ENCODE results near the gene EXD3. TPM values are rescaled to one million over a fixed set of nuclear protein-coding genes. Genes with fewer than 3 reads are reported as not detected.

Gene EXD3
- total and polyA plus RNA-seq, 2 experiments from 2014 or later: 32.3 to 72.1 TPM

- no peak for TF ChIP-seq CTCF (IDR thresholded peaks at IDR 0.05; ENCODE audit: low read depth, low read length)
- no peaks in the 10 kb centered on the region for H3K9me3 ChIP-seq (ENCODE audit: low read depth)
- H3K4me3 ChIP-seq: no peak overlapping the region
- peaks cover 20% of the 10 kb centered on the region for H3K27me3 ChIP-seq
- no peaks in the 10 kb centered on the region for H3K36me3 ChIP-seq
- DNase-seq (ENCODE audit: low read depth in 1 of 2, low spot score in 1 of 2): no peak
- no peaks in the 10 kb centered on the region for H3K4me1 ChIP-seq (ENCODE audit: low read depth)
- H3K27ac ChIP-seq: no peak overlapping the region
These were observed 15.7 kb upstream of the EXD3 start for GRCh38 chr9:137438591-137439157.

DNA sequence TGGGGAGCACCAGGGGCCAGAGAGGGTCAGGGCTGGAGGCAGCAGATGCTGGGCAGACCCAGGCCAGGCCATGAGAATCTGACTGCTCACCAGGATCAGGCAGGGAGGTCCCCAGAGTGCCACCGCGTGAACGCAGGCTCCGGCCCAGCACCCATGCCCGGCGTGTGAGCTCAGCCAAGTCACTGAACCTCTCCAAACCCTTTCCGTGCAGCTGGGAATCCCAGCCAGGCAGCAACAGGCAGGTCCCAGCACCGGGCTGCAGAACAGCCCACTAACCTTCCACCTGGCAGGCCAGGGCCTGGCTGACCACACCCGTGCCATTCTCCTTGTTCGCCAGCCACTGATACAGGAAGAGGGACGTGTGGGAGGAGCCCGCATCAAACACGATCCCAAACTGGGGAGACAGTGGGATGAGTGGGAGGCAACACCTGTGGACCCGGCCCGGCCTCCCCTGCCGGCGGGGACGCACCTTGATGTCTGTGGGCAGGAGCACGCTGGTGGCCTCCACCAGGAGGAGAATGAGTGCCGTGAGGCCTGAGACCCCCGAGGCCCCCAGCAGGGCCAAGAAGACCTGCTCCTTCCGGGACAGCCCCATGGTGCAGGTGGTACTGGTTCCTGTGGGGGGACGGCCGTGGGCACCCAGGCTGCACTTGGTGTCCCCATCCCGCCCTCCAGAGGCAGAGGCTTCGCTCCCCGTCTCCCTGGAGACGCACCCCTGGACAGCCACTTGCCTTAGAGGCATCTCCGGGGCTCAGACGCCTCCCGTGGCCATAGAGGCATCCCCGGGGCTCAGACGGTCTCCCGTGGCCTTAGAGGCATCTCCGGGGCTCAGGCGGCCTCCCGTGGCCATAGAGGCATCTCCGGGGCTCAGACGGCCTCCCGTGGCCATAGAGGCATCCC is 15.0 kb upstream of the EXD3 start:
- TF ChIP-seq CTCF (IDR thresholded peaks at IDR 0.05; ENCODE audit: low read depth, low read length): no peak
- Histone ChIP-seq H3K4me3 (no peak overlapping the region), H3K36me3 (no peaks in the 10 kb centered on the region), H3K4me1 (ENCODE audit: low read depth) (no peaks in the 10 kb centered on the region), H3K9me3 (ENCODE audit: low read depth) (no peaks in the 10 kb centered on the region), H3K27ac (no peak overlapping the region), H3K27me3 (peaks cover 17% of the 10 kb centered on the region)
- no peak for DNase-seq (ENCODE audit: low read depth in 1 of 2, low spot score in 1 of 2)

DNA sequence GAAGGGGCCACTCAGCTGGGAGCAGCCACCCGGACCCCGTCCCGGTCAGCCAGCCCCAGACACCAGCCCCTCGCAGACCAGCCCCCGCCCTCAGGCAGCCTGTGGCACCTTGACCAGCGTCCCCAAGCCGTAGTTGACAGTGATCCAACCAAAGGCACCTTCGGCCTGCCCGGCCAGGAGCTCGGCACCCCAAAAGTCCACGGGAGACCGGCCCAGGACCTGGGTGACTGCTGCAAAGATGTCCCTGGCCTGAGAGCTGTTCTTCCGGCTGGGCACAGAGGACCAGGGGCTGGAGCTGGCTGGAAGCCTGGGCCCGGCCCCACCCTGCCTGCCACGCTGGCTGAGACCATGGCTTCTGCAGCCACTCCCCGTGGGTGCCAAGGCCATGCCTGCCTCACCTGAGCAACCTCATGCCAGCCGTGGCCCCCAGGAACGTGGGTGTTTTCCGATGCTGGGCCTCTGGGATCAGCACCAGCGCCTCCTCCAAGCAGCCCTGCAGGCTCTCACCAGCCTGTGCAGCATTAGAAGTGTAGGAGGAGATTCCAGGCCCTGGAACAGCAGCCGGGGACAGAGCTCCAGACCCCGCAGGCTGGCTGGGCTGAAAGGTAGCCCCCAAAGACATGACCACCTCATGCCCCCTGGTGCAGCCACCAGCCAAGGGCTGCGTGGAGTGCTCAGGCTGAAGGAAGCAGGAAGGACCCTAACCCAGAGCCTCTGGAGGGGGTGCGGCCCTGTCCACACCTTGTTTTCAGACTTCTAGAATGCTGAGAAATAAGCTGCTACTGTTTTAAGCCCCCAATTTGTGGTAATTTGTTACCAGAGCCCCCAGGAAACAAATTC is 14.0 kb upstream of the EXD3 start:
- Histone ChIP-seq H3K27me3 (peaks cover 8% of the 10 kb centered on the region), H3K9me3 (ENCODE audit: low read depth) (no peaks in the 10 kb centered on the region), H3K36me3 (no peaks in the 10 kb centered on the region), H3K27ac (no peak overlapping the region), H3K4me3 (no peak overlapping the region), H3K4me1 (ENCODE audit: low read depth) (no peaks in the 10 kb centered on the region)
- no peak for TF ChIP-seq CTCF (IDR thresholded peaks at IDR 0.05; ENCODE audit: low read depth, low read length)
- DNase-seq (ENCODE audit: low read depth in 1 of 2, low spot score in 1 of 2): no peak

GRCh38 chr9:137435980-137436760 is 13.2 kb upstream of the EXD3 start:
- Histone ChIP-seq H3K36me3 (no peaks in the 10 kb centered on the region), H3K4me3 (no peak overlapping the region), H3K9me3 (ENCODE audit: low read depth) (no peaks in the 10 kb centered on the region), H3K4me1 (ENCODE audit: low read depth) (no peaks in the 10 kb centered on the region), H3K27ac (no peak overlapping the region), H3K27me3 (no peaks in the 10 kb centered on the region)
- no peak for TF ChIP-seq CTCF (IDR thresholded peaks at IDR 0.05; ENCODE audit: low read depth, low read length)
- peak in 1 of 2 donors; percentile 91 for DNase-seq (ENCODE audit: low read depth in 1 of 2, low spot score in 1 of 2)

- Histone ChIP-seq H3K9me3 (ENCODE audit: low read depth) (no peaks in the 10 kb centered on the region), H3K4me3 (no peak overlapping the region), H3K36me3 (no peaks in the 10 kb centered on the region), H3K27ac (no peak overlapping the region), H3K27me3 (no peaks in the 10 kb centered on the region), H3K4me1 (ENCODE audit: low read depth) (no peaks in the 10 kb centered on the region)
- no peak for TF ChIP-seq CTCF (IDR thresholded peaks at IDR 0.05; ENCODE audit: low read depth, low read length)
- no peak for DNase-seq (ENCODE audit: low read depth in 1 of 2, low spot score in 1 of 2)
These were observed 12.5 kb upstream of the EXD3 start for GRCh38 chr9:137435381-137435891.

Data from cardiac muscle cell (in vitro differentiated cells and primary cell).